HepG2 (cell line): ENCODE data around the gene SLC44A4.

Experiments
- POLR2A ChIP-seq, 2 experiments: IDR thresholded peaks; 2 replicates each; pipeline ENCODE4 v1.6.1; 2011; ENCODE audit warnings: low read depth in 2 of 2, low read length in 2 of 2, mild to moderate bottlenecking in 1 of 2, moderate library complexity in 1 of 2; ENCODE audit not compliant: insufficient read depth in 1 of 2
- RBFOX2 ChIP-seq: fragments of 200-400 bp; formaldehyde crosslinking; IDR thresholded peaks from 2 replicates; pipeline ENCODE4 v1.6.1; 2017; ENCODE audit warnings: low read depth, mild to moderate bottlenecking, low read length

GRCh38 chr6:31862344-31863235, 16.2 kb downstream of the SLC44A4 start, which contains the start of gene NEU1:
- TF ChIP-seq POLR2A (IDR thresholded peaks at IDR 0.05; ENCODE audit: insufficient read depth in 1 of 2, low read depth in 2 of 2, low read length in 2 of 2), result peak in 1 of 2 experiments; percentile 100; a peak in 2 of 4 replicates
- peak; percentile 99 for TF ChIP-seq RBFOX2
